Measurements from ENCODE around the gene SLC26A2. TPM values are rescaled to one million over a fixed set of nuclear protein-coding genes. Genes with fewer than 3 reads are reported as not detected.

The SLC26A2 gene
- total RNA-seq, 2 experiments from 2014 or later, result 6.2 to 8.4 TPM

GRCh38 chr5:149930749-149931574, 29.6 kb upstream of the SLC26A2 start:
- peaks cover 36% of the 10 kb centered on the region for H3K27me3 Mint-ChIP-seq
- ATAC-seq (no peak), DNase-seq (no peak)
- H3K4me3 Mint-ChIP-seq, result no peak overlapping the region
- peaks cover 6% of the 10 kb centered on the region for H3K4me1 Mint-ChIP-seq
- CTCF ChIA-PET, result interaction anchor here (1.0 to 1.5 kb wide), 3 partner anchors 31 to 97 kb away, joined by 3 to 4 read pairs (median 3); no protein-coding TSS in a partner anchor
- H3K27ac Mint-ChIP-seq, result no peak overlapping the region
- no peaks in the 10 kb centered on the region for H3K9me3 Mint-ChIP-seq (ENCODE audit: low read depth)
- H3K36me3 Mint-ChIP-seq, result no peaks in the 10 kb centered on the region

GRCh38 chr5:149931992-149932436, 28.5 kb upstream of the SLC26A2 start:
- no peak overlapping the region for H3K4me3 Mint-ChIP-seq
- ATAC-seq (no peak), DNase-seq (no peak)
- H3K9me3 Mint-ChIP-seq (ENCODE audit: low read depth), result no peaks in the 10 kb centered on the region
- peaks cover 6% of the 10 kb centered on the region for H3K4me1 Mint-ChIP-seq
- no peaks in the 10 kb centered on the region for H3K36me3 Mint-ChIP-seq
- CTCF ChIA-PET, result interaction anchor here (1.0 to 1.1 kb wide), 2 partner anchors 30 to 98 kb away, joined by 3 read pairs; no protein-coding TSS in a partner anchor
- H3K27ac Mint-ChIP-seq, result no peak overlapping the region
- H3K27me3 Mint-ChIP-seq, result peaks cover 45% of the 10 kb centered on the region

GRCh38 chr5:149932445-149933350, 27.9 kb upstream of the SLC26A2 start:
- Mint-ChIP-seq H3K4me1 (peaks cover 6% of the 10 kb centered on the region), H3K9me3 (ENCODE audit: low read depth) (no peaks in the 10 kb centered on the region), H3K36me3 (no peaks in the 10 kb centered on the region), H3K27ac (no peak overlapping the region), H3K4me3 (no peak overlapping the region), H3K27me3 (peaks cover 45% of the 10 kb centered on the region)
- DNase-seq, result no peak
- ATAC-seq, result no peak
- CTCF ChIA-PET, result interaction anchor here (1.1 kb wide), 1 partner anchor 98 kb away, joined by 3 read pairs; no protein-coding TSS in a partner anchor

- H3K27me3 Mint-ChIP-seq, result peaks cover 34% of the 10 kb centered on the region
- ATAC-seq, result no peak
- H3K9me3 Mint-ChIP-seq (ENCODE audit: low read depth), result no peaks in the 10 kb centered on the region
- no peaks in the 10 kb centered on the region for H3K36me3 Mint-ChIP-seq
- no peak overlapping the region for H3K27ac Mint-ChIP-seq
- CTCF ChIA-PET, result interaction anchor here (1.1 to 1.2 kb wide), 3 partner anchors 9 to 83 kb away, joined by 3 read pairs; no protein-coding TSS in a partner anchor
- DNase-seq, result no peak
- peaks cover 16% of the 10 kb centered on the region for H3K4me1 Mint-ChIP-seq
- H3K4me3 Mint-ChIP-seq, result no peak overlapping the region
These were observed 25.1 kb upstream of the SLC26A2 start for GRCh38 chr5:149935431-149935901.

- Mint-ChIP-seq H3K4me1 (peaks cover 11% of the 10 kb centered on the region), H3K27me3 (peaks cover 28% of the 10 kb centered on the region), H3K4me3 (no peak overlapping the region), H3K27ac (no peak overlapping the region), H3K9me3 (ENCODE audit: low read depth) (no peaks in the 10 kb centered on the region), H3K36me3 (no peaks in the 10 kb centered on the region)
- CTCF ChIA-PET, result interaction anchor here (1.1 to 1.4 kb wide), 4 partner anchors 23 to 84 kb away, joined by 3 to 5 read pairs (median 3); no protein-coding TSS in a partner anchor
- no peak for ATAC-seq
- no peak for DNase-seq
These were observed 24.4 kb upstream of the SLC26A2 start for GRCh38 chr5:149936044-149936699.

- no peak for DNase-seq
- Mint-ChIP-seq H3K36me3 (no peaks in the 10 kb centered on the region), H3K4me3 (no peak overlapping the region), H3K27me3 (peaks cover 26% of the 10 kb centered on the region), H3K4me1 (peaks cover 11% of the 10 kb centered on the region), H3K9me3 (ENCODE audit: low read depth) (no peaks in the 10 kb centered on the region), H3K27ac (no peak overlapping the region)
- no peak for ATAC-seq
- CTCF ChIA-PET, result interaction anchor here (1.1 to 1.4 kb wide), 3 partner anchors 22 to 36 kb away, joined by 3 to 5 read pairs (median 3); no protein-coding TSS in a partner anchor
These were observed 23.9 kb upstream of the SLC26A2 start for GRCh38 chr5:149936700-149937091.

- no peak overlapping the region for H3K4me3 Mint-ChIP-seq
- H3K27me3 Mint-ChIP-seq, result peaks cover 18% of the 10 kb centered on the region
- H3K9me3 Mint-ChIP-seq (ENCODE audit: low read depth), result no peaks in the 10 kb centered on the region
- H3K4me1 Mint-ChIP-seq, result peaks cover 11% of the 10 kb centered on the region
- CTCF ChIA-PET, result no interaction called here
- H3K27ac Mint-ChIP-seq, result no peak overlapping the region
- ATAC-seq (no peak), DNase-seq (no peak)
- H3K36me3 Mint-ChIP-seq, result no peaks in the 10 kb centered on the region
These were observed 22.9 kb upstream of the SLC26A2 start for GRCh38 chr5:149937610-149938009.

GRCh38 chr5:149938279-149938678, 22.3 kb upstream of the SLC26A2 start:
- no peak overlapping the region for H3K4me3 Mint-ChIP-seq
- peaks cover 11% of the 10 kb centered on the region for H3K4me1 Mint-ChIP-seq
- no peaks in the 10 kb centered on the region for H3K9me3 Mint-ChIP-seq (ENCODE audit: low read depth)
- no peak overlapping the region for H3K27ac Mint-ChIP-seq
- CTCF ChIA-PET, result no interaction called here
- DNase-seq (no peak), ATAC-seq (no peak)
- peaks cover 18% of the 10 kb centered on the region for H3K27me3 Mint-ChIP-seq
- H3K36me3 Mint-ChIP-seq, result no peaks in the 10 kb centered on the region

GRCh38 chr5:149938791-149939358, 21.7 kb upstream of the SLC26A2 start:
- H3K4me3 Mint-ChIP-seq, result no peak overlapping the region
- H3K27me3 Mint-ChIP-seq, result peaks cover 18% of the 10 kb centered on the region
- H3K4me1 Mint-ChIP-seq, result peaks cover 11% of the 10 kb centered on the region
- no peak overlapping the region for H3K27ac Mint-ChIP-seq
- no peak for ATAC-seq
- H3K9me3 Mint-ChIP-seq (ENCODE audit: low read depth), result no peaks in the 10 kb centered on the region
- CTCF ChIA-PET, result no interaction called here
- no peak for DNase-seq
- H3K36me3 Mint-ChIP-seq, result no peaks in the 10 kb centered on the region

GRCh38 chr5:149939546-149939945, 21.0 kb upstream of the SLC26A2 start:
- ATAC-seq (no peak), DNase-seq (no peak)
- Mint-ChIP-seq H3K27ac (no peak overlapping the region), H3K36me3 (no peaks in the 10 kb centered on the region), H3K27me3 (peaks cover 17% of the 10 kb centered on the region), H3K4me3 (no peak overlapping the region), H3K9me3 (ENCODE audit: low read depth) (no peaks in the 10 kb centered on the region), H3K4me1 (peaks cover 11% of the 10 kb centered on the region)
- CTCF ChIA-PET, result interaction anchor here (1.1 kb wide), 1 partner anchor 18 kb away, joined by 5 read pairs; no protein-coding TSS in a partner anchor

GRCh38 chr5:149940077-149940574, 20.4 kb upstream of the SLC26A2 start:
- H3K4me3 Mint-ChIP-seq, result no peak overlapping the region
- H3K4me1 Mint-ChIP-seq, result peaks cover 11% of the 10 kb centered on the region
- H3K36me3 Mint-ChIP-seq, result no peaks in the 10 kb centered on the region
- peak overlapping the region; percentile 26 for H3K27ac Mint-ChIP-seq
- ATAC-seq (peak; percentile 30), DNase-seq (no peak)
- CTCF ChIA-PET, result interaction anchor here (1.1 kb wide), 1 partner anchor 17 kb away, joined by 5 read pairs; no protein-coding TSS in a partner anchor
- peaks cover 14% of the 10 kb centered on the region for H3K27me3 Mint-ChIP-seq
- no peaks in the 10 kb centered on the region for H3K9me3 Mint-ChIP-seq (ENCODE audit: low read depth)

GRCh38 chr5:149940941-149941644, 19.5 kb upstream of the SLC26A2 start:
- CTCF ChIA-PET, result no interaction called here
- ATAC-seq (no peak), DNase-seq (no peak)
- no peak overlapping the region for H3K4me3 Mint-ChIP-seq
- H3K27me3 Mint-ChIP-seq, result peaks cover 8% of the 10 kb centered on the region
- peaks cover 11% of the 10 kb centered on the region for H3K4me1 Mint-ChIP-seq
- no peaks in the 10 kb centered on the region for H3K36me3 Mint-ChIP-seq
- no peaks in the 10 kb centered on the region for H3K9me3 Mint-ChIP-seq (ENCODE audit: low read depth)
- no peak overlapping the region for H3K27ac Mint-ChIP-seq

All from activated CD8-positive, alpha-beta memory T cell treated with anti-CD3 and anti-CD28 coated beads, Interleukin-2, amount 10 ng/mL, durations not matched to agents 7 days and 5 days (primary cell).